Neural cell (in vitro differentiated cells): ENCODE results near the gene KLHL21. TPM values are rescaled to one million over a fixed set of nuclear protein-coding genes. Genes with fewer than 3 reads are reported as not detected.

Experiments
- H2AFZ ChIP-seq: fragments of 200-600, 300-800 bp; sonication (generic), shearing (Covaris generic); 2 replicates; pipeline ENCODE4 v1.6.0; 2014; ENCODE audit warnings: low read depth, mild to moderate bottlenecking, antibody characterized with exemption, low read length, moderate library complexity
- H3F3A ChIP-seq: fragments of 200-600 bp; shearing (Covaris generic); 2 replicates; pipeline ENCODE4 v1.6.1; 2016; ENCODE audit warnings: mild to moderate bottlenecking, moderate library complexity, mixed read lengths, antibody characterized with exemption, low read length; ENCODE audit not compliant: insufficient read depth, poor library complexity, severe bottlenecking
- H3K27ac ChIP-seq: fragments of 200-600, 300-800 bp; sonication (generic), shearing (Covaris generic); 2 replicates; pipeline ENCODE4 v1.5.1; 2014; ENCODE audit warnings: mild to moderate bottlenecking, low read length, moderate library complexity
- H3K27me3 ChIP-seq: fragments of 300-800, 200-600 bp; sonication (generic), shearing (Covaris generic); 2 replicates; pipeline ENCODE4 v1.6.0; 2014; ENCODE audit warnings: mild to moderate bottlenecking, low read depth, low read length, moderate library complexity; ENCODE audit not compliant: insufficient read depth
- H3K36me3 ChIP-seq: fragments of 300-800, 200-600 bp; sonication (generic), shearing (Covaris generic); 2 replicates; pipeline ENCODE4 v1.5.1; 2014; ENCODE audit warnings: mild to moderate bottlenecking, antibody characterized with exemption, low read length, moderate library complexity; ENCODE audit not compliant: insufficient read depth
- H3K4me2 ChIP-seq: fragments of 300-800, 200-600 bp; sonication (generic), shearing (Covaris generic); 2 replicates; pipeline ENCODE4 v1.6.0; 2014; ENCODE audit warnings: mild to moderate bottlenecking, low read length
- H3K4me3 ChIP-seq: fragments of 300-800, 200-600 bp; sonication (generic), shearing (Covaris generic); 2 replicates; pipeline ENCODE4 v1.5.1; 2014; ENCODE audit warnings: mild to moderate bottlenecking, low read length, moderate library complexity
- H3K79me2 ChIP-seq: fragments of 200-600 bp; shearing (Covaris generic); replicated peaks from 2 replicates; pipeline ENCODE4 v1.6.0; 2014; ENCODE audit warnings: mild to moderate bottlenecking, low read length, moderate library complexity; ENCODE audit not compliant: insufficient read depth
- H3K9ac ChIP-seq: fragments of 300-800, 200-600 bp; sonication (generic), shearing (Covaris generic); 2 replicates; pipeline ENCODE4 v1.6.1; 2016; ENCODE audit warnings: mild to moderate bottlenecking, low read length, mixed read lengths
- H3K9me2 ChIP-seq: fragments of 200-600 bp; shearing (Covaris generic); 2 replicates; pipeline ENCODE4 v1.6.1; 2016; ENCODE audit warnings: mild to moderate bottlenecking, low read length, mixed read lengths; ENCODE audit not compliant: insufficient read depth
- H3K9me3 ChIP-seq: fragments of 200-600, 300-800 bp; sonication (generic), shearing (Covaris generic); 2 replicates; pipeline ENCODE4 v1.6.1; 2016; ENCODE audit warnings: mild to moderate bottlenecking, mixed run types, low read length, moderate library complexity, mixed read lengths
- H4K20me1 ChIP-seq: fragments of 200-600 bp; shearing (Covaris generic); 2 replicates; pipeline ENCODE4 v1.6.1; 2016; ENCODE audit warnings: mild to moderate bottlenecking, mixed run types; ENCODE audit not compliant: insufficient read depth
- EP300 ChIP-seq: fragments of 450-650 bp; conservative IDR thresholded peaks from 2 replicates; pipeline ENCODE4 v1.6.1; 2014; ENCODE audit warnings: antibody characterized with exemption, mild to moderate bottlenecking, moderate library complexity; ENCODE audit not compliant: poor library complexity, severe bottlenecking
- EZH2 ChIP-seq: fragments of 200-600, 300-800 bp; shearing (Covaris generic), sonication (generic); IDR thresholded peaks from 2 replicates; pipeline ENCODE4 v1.6.1; 2014; ENCODE audit warnings: antibody characterized with exemption, low read length, borderline replicate concordance, mild to moderate bottlenecking; ENCODE audit not compliant: insufficient read depth, poor library complexity, severe bottlenecking
- MXI1 ChIP-seq: fragments of 450-650 bp; conservative IDR thresholded peaks from 2 replicates; pipeline ENCODE4 v1.6.1; 2014; ENCODE audit warnings: antibody characterized with exemption, mild to moderate bottlenecking; ENCODE audit not compliant: poor library complexity, severe bottlenecking
- POLR2AphosphoS5 ChIP-seq: IDR thresholded peaks from 2 replicates; pipeline ENCODE4 v1.6.1; 2012
- RAD21 ChIP-seq: fragments of 450-650 bp; conservative IDR thresholded peaks from 2 replicates; pipeline ENCODE4 v1.6.1; 2014; ENCODE audit warnings: antibody characterized with exemption, mild to moderate bottlenecking, moderate library complexity
- SMC3 ChIP-seq: fragments of 450-650 bp; conservative IDR thresholded peaks from 2 replicates; pipeline ENCODE4 v1.6.1; 2014; ENCODE audit warnings: antibody characterized with exemption, mild to moderate bottlenecking, moderate library complexity; ENCODE audit not compliant: poor library complexity
- TAF1 ChIP-seq: IDR thresholded peaks from 2 replicates; pipeline ENCODE4 v1.6.1; 2012; ENCODE audit warnings: low read depth
- polyA plus RNA-seq: library from polyadenylated mRNA; depleted of rRNA; stranded (reverse); fragments of >200 nt; gene quantifications from 2 replicates; pipeline ENCODE4 v1.2.3, GENCODE V29; 2014
- TF ChIP-seq, protein P1 (sequence below): fragments of 450-650 bp; IDR thresholded peaks from 2 replicates; pipeline ENCODE4 v1.5.1; 2014; ENCODE audit warnings: antibody characterized with exemption, mild to moderate bottlenecking, moderate library complexity; ENCODE audit not compliant: poor library complexity, severe bottlenecking
- TF ChIP-seq, protein P2 (sequence below): IDR thresholded peaks from 2 replicates; pipeline ENCODE4 v1.6.1; 2012; ENCODE audit warnings: borderline replicate concordance

The KLHL21 gene
- polyA plus RNA-seq, 1 donor from 2014 or later, result 8.4 TPM

DNA sequence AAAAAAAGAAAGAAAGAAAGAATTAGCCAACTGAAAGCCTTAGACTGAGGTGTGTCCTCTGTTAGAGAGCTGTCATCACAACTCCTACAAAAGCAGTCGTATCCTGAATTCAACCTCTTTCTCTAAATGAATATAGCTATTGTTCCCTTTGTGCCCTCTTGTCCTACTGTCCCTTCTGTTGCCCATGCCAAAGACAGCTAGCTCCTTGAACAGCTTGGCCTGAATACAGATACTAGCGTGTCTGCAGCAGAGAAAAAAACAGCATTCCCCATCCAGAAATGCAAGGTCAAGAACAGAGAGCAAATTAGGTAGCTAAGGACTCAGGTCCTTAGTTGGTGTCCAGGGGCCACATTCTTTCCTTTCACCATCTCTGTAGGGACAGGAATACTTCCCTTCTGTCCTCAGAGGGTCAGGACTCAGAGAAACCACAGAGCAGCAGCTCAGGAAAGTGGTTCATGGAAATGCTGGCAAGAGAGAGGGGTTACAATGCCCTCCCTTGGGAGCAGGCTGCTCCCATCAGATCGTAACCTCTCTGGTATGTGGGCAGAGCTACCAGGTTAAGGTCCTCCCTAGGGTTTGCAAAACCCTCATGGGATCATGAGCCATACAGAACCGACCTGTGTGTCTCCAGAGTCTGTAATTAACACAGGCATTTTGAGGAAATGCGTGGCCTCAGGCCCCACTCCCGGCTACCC, 24.7 kb downstream of the KLHL21 start:
- no peaks in the 10 kb centered on the region for H3K36me3 ChIP-seq
- no peak overlapping the region for H3K9ac ChIP-seq
- H2AFZ ChIP-seq, result no peak overlapping the region
- H3K9me3 ChIP-seq, result no peaks in the 10 kb centered on the region
- H3K79me2 ChIP-seq, result peaks cover 17% of the 10 kb centered on the region
- no peaks in the 10 kb centered on the region for H3K27me3 ChIP-seq
- no peak overlapping the region for H3K27ac ChIP-seq
- no peak overlapping the region for H3K4me3 ChIP-seq
- H3K9me2 ChIP-seq, result no peaks in the 10 kb centered on the region
- no peak for TF ChIP-seq SMC3
- no peak for TF ChIP-seq EZH2
- TF ChIP-seq, protein P1, sequence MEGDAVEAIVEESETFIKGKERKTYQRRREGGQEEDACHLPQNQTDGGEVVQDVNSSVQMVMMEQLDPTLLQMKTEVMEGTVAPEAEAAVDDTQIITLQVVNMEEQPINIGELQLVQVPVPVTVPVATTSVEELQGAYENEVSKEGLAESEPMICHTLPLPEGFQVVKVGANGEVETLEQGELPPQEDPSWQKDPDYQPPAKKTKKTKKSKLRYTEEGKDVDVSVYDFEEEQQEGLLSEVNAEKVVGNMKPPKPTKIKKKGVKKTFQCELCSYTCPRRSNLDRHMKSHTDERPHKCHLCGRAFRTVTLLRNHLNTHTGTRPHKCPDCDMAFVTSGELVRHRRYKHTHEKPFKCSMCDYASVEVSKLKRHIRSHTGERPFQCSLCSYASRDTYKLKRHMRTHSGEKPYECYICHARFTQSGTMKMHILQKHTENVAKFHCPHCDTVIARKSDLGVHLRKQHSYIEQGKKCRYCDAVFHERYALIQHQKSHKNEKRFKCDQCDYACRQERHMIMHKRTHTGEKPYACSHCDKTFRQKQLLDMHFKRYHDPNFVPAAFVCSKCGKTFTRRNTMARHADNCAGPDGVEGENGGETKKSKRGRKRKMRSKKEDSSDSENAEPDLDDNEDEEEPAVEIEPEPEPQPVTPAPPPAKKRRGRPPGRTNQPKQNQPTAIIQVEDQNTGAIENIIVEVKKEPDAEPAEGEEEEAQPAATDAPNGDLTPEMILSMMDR, result no peak
- TF ChIP-seq EP300, result no peak
- no peak for TF ChIP-seq MXI1
- TF ChIP-seq TAF1, result no peak
- TF ChIP-seq RAD21, result no peak
- no peak for TF ChIP-seq POLR2AphosphoS5
- TF ChIP-seq, protein P2, sequence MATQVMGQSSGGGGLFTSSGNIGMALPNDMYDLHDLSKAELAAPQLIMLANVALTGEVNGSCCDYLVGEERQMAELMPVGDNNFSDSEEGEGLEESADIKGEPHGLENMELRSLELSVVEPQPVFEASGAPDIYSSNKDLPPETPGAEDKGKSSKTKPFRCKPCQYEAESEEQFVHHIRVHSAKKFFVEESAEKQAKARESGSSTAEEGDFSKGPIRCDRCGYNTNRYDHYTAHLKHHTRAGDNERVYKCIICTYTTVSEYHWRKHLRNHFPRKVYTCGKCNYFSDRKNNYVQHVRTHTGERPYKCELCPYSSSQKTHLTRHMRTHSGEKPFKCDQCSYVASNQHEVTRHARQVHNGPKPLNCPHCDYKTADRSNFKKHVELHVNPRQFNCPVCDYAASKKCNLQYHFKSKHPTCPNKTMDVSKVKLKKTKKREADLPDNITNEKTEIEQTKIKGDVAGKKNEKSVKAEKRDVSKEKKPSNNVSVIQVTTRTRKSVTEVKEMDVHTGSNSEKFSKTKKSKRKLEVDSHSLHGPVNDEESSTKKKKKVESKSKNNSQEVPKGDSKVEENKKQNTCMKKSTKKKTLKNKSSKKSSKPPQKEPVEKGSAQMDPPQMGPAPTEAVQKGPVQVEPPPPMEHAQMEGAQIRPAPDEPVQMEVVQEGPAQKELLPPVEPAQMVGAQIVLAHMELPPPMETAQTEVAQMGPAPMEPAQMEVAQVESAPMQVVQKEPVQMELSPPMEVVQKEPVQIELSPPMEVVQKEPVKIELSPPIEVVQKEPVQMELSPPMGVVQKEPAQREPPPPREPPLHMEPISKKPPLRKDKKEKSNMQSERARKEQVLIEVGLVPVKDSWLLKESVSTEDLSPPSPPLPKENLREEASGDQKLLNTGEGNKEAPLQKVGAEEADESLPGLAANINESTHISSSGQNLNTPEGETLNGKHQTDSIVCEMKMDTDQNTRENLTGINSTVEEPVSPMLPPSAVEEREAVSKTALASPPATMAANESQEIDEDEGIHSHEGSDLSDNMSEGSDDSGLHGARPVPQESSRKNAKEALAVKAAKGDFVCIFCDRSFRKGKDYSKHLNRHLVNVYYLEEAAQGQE, result no peak
- H3K4me2 ChIP-seq, result no peak overlapping the region
- H4K20me1 ChIP-seq, result no peaks in the 10 kb centered on the region
- no peaks in the 10 kb centered on the region for H3F3A ChIP-seq

DNA sequence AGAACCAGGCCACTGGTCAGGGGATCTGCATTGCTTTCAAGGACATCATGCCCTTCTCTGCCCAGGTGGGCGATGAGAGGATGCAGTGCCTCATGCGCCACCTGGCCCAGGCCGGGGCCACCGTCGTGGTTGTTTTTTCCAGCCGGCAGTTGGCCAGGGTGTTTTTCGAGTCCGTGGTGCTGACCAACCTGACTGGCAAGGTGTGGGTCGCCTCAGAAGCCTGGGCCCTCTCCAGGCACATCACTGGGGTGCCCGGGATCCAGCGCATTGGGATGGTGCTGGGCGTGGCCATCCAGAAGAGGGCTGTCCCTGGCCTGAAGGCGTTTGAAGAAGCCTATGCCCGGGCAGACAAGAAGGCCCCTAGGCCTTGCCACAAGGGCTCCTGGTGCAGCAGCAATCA, 27.9 kb downstream of the KLHL21 start:
- Histone ChIP-seq H3K27ac (no peak overlapping the region), H3K4me2 (no peak overlapping the region), H3K9me3 (no peaks in the 10 kb centered on the region), H3K9me2 (no peaks in the 10 kb centered on the region), H3K9ac (no peak overlapping the region), H3F3A (no peaks in the 10 kb centered on the region), H3K36me3 (no peaks in the 10 kb centered on the region), H3K79me2 (no peaks in the 10 kb centered on the region), H3K4me3 (no peak overlapping the region), H3K27me3 (no peaks in the 10 kb centered on the region), H2AFZ (no peak overlapping the region), H4K20me1 (no peaks in the 10 kb centered on the region)
- TF ChIP-seq, protein P2, result no peak
- no peak for TF ChIP-seq RAD21
